HL-60 (cell line): ENCODE results near the gene M1AP.

Experiments
- CTCF ChIP-seq: IDR thresholded peaks from one replicate; pipeline ENCODE4 v1.5.1; 2011; ENCODE audit warnings: low read length, control low read depth, inconsistent platforms; ENCODE audit not compliant: insufficient read depth
- GABPA ChIP-seq: IDR thresholded peaks from 2 replicates; pipeline ENCODE4 v1.6.1; 2012; ENCODE audit warnings: low read depth
- POLR2AphosphoS5 ChIP-seq: IDR thresholded peaks from 2 replicates; pipeline ENCODE4 v1.6.1; 2012; ENCODE audit warnings: low read depth
- REST ChIP-seq: IDR thresholded peaks from 2 replicates; pipeline ENCODE4 v1.6.1; 2012; ENCODE audit warnings: low read depth; ENCODE audit not compliant: insufficient replicate concordance
- SPI1 ChIP-seq: IDR thresholded peaks from 2 replicates; pipeline ENCODE4 v1.6.1; 2012; ENCODE audit warnings: low read depth, mild to moderate bottlenecking, borderline replicate concordance

- no peak for TF ChIP-seq CTCF
- no peak for TF ChIP-seq REST
- TF ChIP-seq POLR2AphosphoS5: no peak
- TF ChIP-seq GABPA: no peak
- no peak for TF ChIP-seq SPI1
Measured at GRCh38 chr2:74648009-74648443, at the start of gene M1AP.
